T-cell (primary cell): ENCODE measurements around the gene AGBL5. TPM values are rescaled to one million over a fixed set of nuclear protein-coding genes. Genes with fewer than 3 reads are reported as not detected.

Experiments used
- ATAC-seq, 4 experiments: fragments of 200-7000 bp in 3 of 4; fragments of 150-1000 bp in 1 of 4; cut with Tn5 transposase; replicated peaks in 1 of 4; 1 replicate in 3 of 4; 2 replicates in 1 of 4; pipeline ENCODE4 v1.10.0; 2021; ENCODE audit warnings: moderate library complexity in 3 of 4, mild to moderate bottlenecking in 2 of 4, moderate number of reproducible peaks in 1 of 4
- CTCF ChIA-PET, 2 donors: fragments of 300-600 bp; sonication (Branson Sonifier 250); formaldehyde crosslinking; loops; one replicate each; lab custom pipeline; 2022; ENCODE audit warnings: antibody characterized with exemption in 2 of 2; lab: Charles Lee
- POLR2A ChIA-PET, 2 donors: fragments of 300-600 bp; sonication (Branson Sonifier 250); formaldehyde crosslinking; loops; one replicate each; lab custom pipeline; 2022; ENCODE audit warnings: antibody characterized with exemption in 2 of 2; lab: Charles Lee
- DNase-seq, 35 experiments: peaks; one replicate each; pipeline versions ENCODE4 v3.0.0 to v3.0.0-alpha.2; 2013 to 2023
- H3K27ac ChIP-seq: one replicate; pipeline ENCODE4 v1.5.1; 2013; ENCODE audit warnings: low read length
- H3K27me3 ChIP-seq, 2 experiments: replicated peaks in 1 of 2; 1 replicate in 1 of 2; 2 replicates in 1 of 2; pipeline versions ENCODE4 v1.6.1 to v1.7.0; 2013; ENCODE audit warnings: low read length in 1 of 2, mixed read lengths in 1 of 2; ENCODE audit not compliant: control insufficient read depth in 2 of 2, insufficient read depth in 2 of 2; ENCODE audit errors: extremely low read depth in 1 of 2
- H3K36me3 ChIP-seq, 2 donors: 1 replicate in 1 of 2; 2 replicates in 1 of 2; pipeline versions ENCODE4 v1.6.1 to v1.7.0; 2013; ENCODE audit warnings: low read length in 1 of 2; ENCODE audit not compliant: control insufficient read depth in 2 of 2, insufficient read depth in 1 of 2; ENCODE audit errors: extremely low read depth in 1 of 2
- H3K4me1 ChIP-seq, 2 experiments: 1 replicate in 1 of 2; 2 replicates in 1 of 2; pipeline versions ENCODE4 v1.6.1 to v1.7.0; 2013; ENCODE audit warnings: low read length in 2 of 2, mixed read lengths in 1 of 2; ENCODE audit not compliant: insufficient read depth in 2 of 2, control insufficient read depth in 1 of 2; ENCODE audit errors: extremely low read depth in 1 of 2
- H3K4me3 ChIP-seq, 2 donors: 1 replicate in 1 of 2; 2 replicates in 1 of 2; pipeline versions ENCODE4 v1.5.1 to v1.7.0; 2013; ENCODE audit warnings: mild to moderate bottlenecking in 2 of 2, low read length in 1 of 2, moderate library complexity in 1 of 2; ENCODE audit not compliant: control insufficient read depth in 1 of 2; ENCODE audit errors: extremely low read depth in 1 of 2
- H3K9me3 ChIP-seq: 2 replicates; pipeline ENCODE4 v1.7.0; 2013
- H3K27ac Mint-ChIP-seq, 2 donors: one replicate each; pipeline ENCODE4 v1.8.0; 2020 to 2021; ENCODE audit warnings: mild to moderate bottlenecking in 2 of 2, mixed read lengths in 2 of 2
- H3K27me3 Mint-ChIP-seq, 2 donors: one replicate each; pipeline ENCODE4 v1.8.0; 2021 to 2022; ENCODE audit warnings: mixed read lengths in 2 of 2
- H3K36me3 Mint-ChIP-seq: one replicate; pipeline ENCODE4 v1.8.0; 2021; ENCODE audit warnings: mixed read lengths
- H3K4me1 Mint-ChIP-seq, 3 donors: one replicate each; pipeline ENCODE4 v1.8.0; 2020 to 2022; ENCODE audit warnings: mixed read lengths in 3 of 3, mild to moderate bottlenecking in 1 of 3
- H3K4me3 Mint-ChIP-seq, 3 donors: one replicate each; pipeline ENCODE4 v1.8.0; 2020 to 2022; ENCODE audit warnings: mild to moderate bottlenecking in 3 of 3, mixed read lengths in 3 of 3, moderate library complexity in 3 of 3
- H3K9me3 Mint-ChIP-seq, 3 donors: one replicate each; pipeline ENCODE4 v1.8.0; 2020 to 2022; ENCODE audit warnings: mixed read lengths in 3 of 3
- WGBS: methylation state at CpG from one replicate; pipeline ENCODE4 v1.1.5; 2013; ENCODE audit warnings: missing lambda C conversion rate; ENCODE audit not compliant: insufficient coverage; 5-methylcytosine and 5-hydroxymethylcytosine counted together
- total RNA-seq, 35 experiments: library from RNA in 6 of 35; stranded (reverse) in 6 of 35; fragments of 120-200 nt in 1 of 35; gene quantifications; one replicate each; pipeline versions ENCODE4 v1.2.1 to v1.2.4 and lab custom pipeline; 2013 to 2026

The AGBL5 gene, protein sequence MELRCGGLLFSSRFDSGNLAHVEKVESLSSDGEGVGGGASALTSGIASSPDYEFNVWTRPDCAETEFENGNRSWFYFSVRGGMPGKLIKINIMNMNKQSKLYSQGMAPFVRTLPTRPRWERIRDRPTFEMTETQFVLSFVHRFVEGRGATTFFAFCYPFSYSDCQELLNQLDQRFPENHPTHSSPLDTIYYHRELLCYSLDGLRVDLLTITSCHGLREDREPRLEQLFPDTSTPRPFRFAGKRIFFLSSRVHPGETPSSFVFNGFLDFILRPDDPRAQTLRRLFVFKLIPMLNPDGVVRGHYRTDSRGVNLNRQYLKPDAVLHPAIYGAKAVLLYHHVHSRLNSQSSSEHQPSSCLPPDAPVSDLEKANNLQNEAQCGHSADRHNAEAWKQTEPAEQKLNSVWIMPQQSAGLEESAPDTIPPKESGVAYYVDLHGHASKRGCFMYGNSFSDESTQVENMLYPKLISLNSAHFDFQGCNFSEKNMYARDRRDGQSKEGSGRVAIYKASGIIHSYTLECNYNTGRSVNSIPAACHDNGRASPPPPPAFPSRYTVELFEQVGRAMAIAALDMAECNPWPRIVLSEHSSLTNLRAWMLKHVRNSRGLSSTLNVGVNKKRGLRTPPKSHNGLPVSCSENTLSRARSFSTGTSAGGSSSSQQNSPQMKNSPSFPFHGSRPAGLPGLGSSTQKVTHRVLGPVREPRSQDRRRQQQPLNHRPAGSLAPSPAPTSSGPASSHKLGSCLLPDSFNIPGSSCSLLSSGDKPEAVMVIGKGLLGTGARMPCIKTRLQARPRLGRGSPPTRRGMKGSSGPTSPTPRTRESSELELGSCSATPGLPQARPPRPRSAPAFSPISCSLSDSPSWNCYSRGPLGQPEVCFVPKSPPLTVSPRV
- 10 to 100 TPM in 3 of 5 donors, 1 to 10 TPM in 2; 9.5 to 13.3 (median 11.2) TPM for total RNA-seq
- total RNA-seq (2013): 7.8 TPM
- total RNA-seq (lab: John Stamatoyannopoulos, UW): 8.4 to 24.6 (median 13.9) reads per million in 29 experiments

DNA sequence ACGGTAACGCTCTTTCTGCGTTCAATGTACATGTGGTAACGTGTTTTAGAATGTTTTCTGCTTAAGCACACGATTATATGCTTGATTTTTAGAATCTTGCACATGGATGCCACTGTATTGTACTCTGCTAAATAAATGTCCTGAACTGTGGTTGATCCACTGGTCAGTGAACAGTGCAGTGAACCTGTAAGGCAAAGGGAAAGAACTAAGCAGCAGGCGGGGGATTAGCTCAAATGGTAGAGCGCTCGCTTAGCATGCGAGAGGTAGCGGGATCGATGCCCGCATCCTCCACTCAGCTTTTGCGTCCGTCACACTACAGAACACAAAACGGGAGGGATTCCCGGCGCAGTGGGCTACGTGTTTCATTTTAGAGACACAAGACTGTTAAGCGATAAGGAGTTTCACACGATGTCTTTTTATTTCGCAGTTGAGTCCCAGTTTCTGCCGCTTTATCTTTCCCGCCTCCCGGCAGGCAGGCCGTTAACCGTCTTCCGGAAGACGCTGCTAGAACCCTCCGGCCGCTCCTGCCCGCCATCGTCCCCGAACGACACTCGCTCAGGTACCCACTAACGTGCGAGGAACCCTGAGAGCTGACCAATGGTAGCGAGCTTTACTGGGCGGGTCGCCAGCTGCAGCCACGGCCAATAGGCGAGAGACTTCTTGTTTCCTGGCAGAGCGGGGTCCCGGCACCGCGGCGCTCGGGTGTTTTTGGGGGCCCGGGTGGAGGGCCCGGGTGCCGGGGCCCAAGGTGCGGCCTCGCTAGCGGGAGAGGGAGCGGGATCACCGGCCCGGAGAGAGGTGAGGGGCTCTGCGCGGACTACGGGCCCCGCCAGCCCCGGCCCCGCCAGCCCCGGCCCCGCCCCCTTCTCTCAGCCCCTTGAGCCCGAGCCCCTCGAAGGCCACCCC, at the start of gene AGBL5:
Gene AGBL5 (plus strand): TSS at position 673 of the 906 bp plus-strand sequence. CDS start 1,291 bp downstream, outside the sequence.
- ChIA-PET POLR2A (interaction anchor here in 1 of 2 donors (0.6 to 2.1 kb wide), 3 partner anchors 20 to 73 kb away, joined by 4 to 12 read pairs (median 6); partner anchors contain the start of gene OST4), CTCF (interaction anchor here in 1 of 2 donors (0.5 to 1.8 kb wide), 13 partner anchors 14 to 1843 kb away, joined by 3 to 8 read pairs (median 3); partner anchors contain the start of genes ABHD1, KHK, OST4 and WDR43)
- DNase-seq: peak; percentile 93 to 99 (median 96)
- Histone ChIP-seq H3K4me3 (peak within 1 kb of the TSS; percentile 89 to 91), H3K36me3 (peaks cover 8 to 21% of the 10 kb centered on the region in 2 donors), H3K27ac (peak within 1 kb of the TSS; percentile 77), H3K27me3 (no peaks in the 10 kb centered on the region), H3K9me3 (no peaks in the 10 kb centered on the region), H3K4me1 (peaks cover 3 to 19% of the 10 kb centered on the region in 2 experiments)
- Mint-ChIP-seq H3K9me3 (no peaks in the 10 kb centered on the region), H3K27me3 (peaks cover 9 to 10% of the 10 kb centered on the region in 2 donors), H3K4me1 (peaks cover 18 to 41% (median 20%) of the 10 kb centered on the region in 3 donors), H3K36me3 (peaks cover 18% of the 10 kb centered on the region), H3K27ac (peak within 1 kb of the TSS; percentile 99), H3K4me3 (peak within 1 kb of the TSS; percentile 90 to 97 (median 93))
- under 1% methylated on average over 64 of the region's 67 CpGs for WGBS
- ATAC-seq: peak; percentile 79 to 80 (median 80)

DNA sequence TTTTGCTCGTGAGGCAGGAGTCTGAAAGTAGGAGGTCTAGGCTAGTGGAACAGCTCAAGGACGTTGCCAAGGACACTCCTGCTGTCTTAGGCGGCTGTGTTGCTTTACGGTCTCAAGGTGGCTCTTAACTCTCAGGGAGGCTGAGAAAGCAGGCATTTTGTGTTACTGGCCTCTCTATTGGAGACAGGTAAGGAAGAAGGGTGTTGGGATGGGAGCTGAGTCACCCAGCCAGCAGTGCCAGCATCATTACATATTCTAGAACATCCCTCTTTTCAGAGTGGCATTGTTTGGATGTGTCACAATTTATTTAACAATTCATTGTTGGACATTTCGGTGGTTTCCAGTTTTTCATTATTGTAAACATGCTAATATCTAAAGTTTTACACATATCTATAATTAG, 49.5 kb upstream of the AGBL5 start:
- Histone ChIP-seq H3K36me3 (no peaks in the 10 kb centered on the region), H3K9me3 (no peaks in the 10 kb centered on the region), H3K27me3 (peaks cover 4 to 6% of the 10 kb centered on the region in 2 experiments), H3K4me1 (no peaks in the 10 kb centered on the region), H3K4me3 (no peak overlapping the region), H3K27ac (no peak overlapping the region)
- H3K27ac Mint-ChIP-seq: no peak overlapping the region
- no peak for DNase-seq
- peaks cover 4 to 9% of the 10 kb centered on the region in 2 donors for H3K27me3 Mint-ChIP-seq
- H3K4me3 Mint-ChIP-seq: no peak overlapping the region
- no peak for ATAC-seq
- ChIA-PET CTCF (no interaction called here), POLR2A (no interaction called here)
- H3K9me3 Mint-ChIP-seq: no peaks in the 10 kb centered on the region
- H3K36me3 Mint-ChIP-seq: no peaks in the 10 kb centered on the region
- 60% methylated on average over 2 of the region's 5 CpGs for WGBS
- no peaks in the 10 kb centered on the region for H3K4me1 Mint-ChIP-seq

DNA sequence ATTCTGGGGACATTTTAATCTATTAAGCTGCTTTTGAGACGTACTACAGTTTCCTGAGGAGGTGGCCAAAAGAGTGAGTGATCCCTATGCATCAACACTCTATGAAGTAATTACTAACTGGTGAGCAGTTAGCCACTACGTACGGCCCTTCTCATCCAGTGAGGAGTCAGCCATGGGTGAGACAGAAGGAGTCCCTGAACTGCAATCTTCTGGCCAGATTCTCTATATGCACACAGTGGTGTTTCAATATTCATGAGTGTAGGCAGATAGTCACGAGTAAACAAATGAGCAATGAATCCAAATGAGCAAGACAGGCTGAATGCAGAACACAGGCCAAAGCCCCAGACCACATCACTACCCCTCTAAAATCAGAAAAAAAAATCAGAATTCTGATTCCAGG, 48.5 kb upstream of the AGBL5 start:
- H3K9me3 Mint-ChIP-seq: no peaks in the 10 kb centered on the region
- Histone ChIP-seq H3K27me3 (peaks cover 4 to 6% of the 10 kb centered on the region in 2 experiments), H3K36me3 (no peaks in the 10 kb centered on the region), H3K4me1 (no peaks in the 10 kb centered on the region), H3K9me3 (no peaks in the 10 kb centered on the region), H3K4me3 (no peak overlapping the region), H3K27ac (no peak overlapping the region)
- no peaks in the 10 kb centered on the region for H3K4me1 Mint-ChIP-seq
- DNase-seq: no peak
- ChIA-PET CTCF (interaction anchor here in 1 of 2 donors (0.5 kb wide), 1 partner anchor 267 kb away, joined by 3 read pairs; no protein-coding TSS in a partner anchor), POLR2A (no interaction called here)
- no peak overlapping the region for H3K4me3 Mint-ChIP-seq
- H3K27me3 Mint-ChIP-seq: peaks cover 4 to 9% of the 10 kb centered on the region in 2 donors
- 75% methylated on average over 1 of the region's 4 CpGs for WGBS
- H3K27ac Mint-ChIP-seq: no peak overlapping the region
- no peak for ATAC-seq
- H3K36me3 Mint-ChIP-seq: no peaks in the 10 kb centered on the region

DNA sequence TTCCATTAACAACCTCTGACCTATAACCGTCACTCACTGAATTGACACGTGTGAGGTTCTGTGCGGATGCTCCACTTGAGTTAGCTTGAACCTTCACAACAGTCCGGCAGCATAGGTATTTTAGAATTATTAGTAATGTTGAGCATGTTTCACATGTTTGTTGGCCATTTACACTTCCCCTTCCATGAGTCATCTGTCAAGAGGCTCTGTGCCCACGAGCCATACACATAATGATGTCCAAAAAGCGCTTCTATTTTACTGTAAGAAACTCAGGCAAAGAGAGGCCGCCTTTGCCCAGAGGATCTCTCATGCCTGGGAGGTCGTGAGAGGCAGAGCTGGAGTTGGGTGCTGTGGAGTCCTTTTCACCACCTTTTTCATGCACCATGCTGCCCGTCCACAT, 47.6 kb upstream of the AGBL5 start:
- CTCF ChIA-PET: interaction anchor here in 1 of 2 donors (0.8 kb wide), 1 partner anchor 50 kb away, joined by 4 read pairs; no protein-coding TSS in a partner anchor

DNA sequence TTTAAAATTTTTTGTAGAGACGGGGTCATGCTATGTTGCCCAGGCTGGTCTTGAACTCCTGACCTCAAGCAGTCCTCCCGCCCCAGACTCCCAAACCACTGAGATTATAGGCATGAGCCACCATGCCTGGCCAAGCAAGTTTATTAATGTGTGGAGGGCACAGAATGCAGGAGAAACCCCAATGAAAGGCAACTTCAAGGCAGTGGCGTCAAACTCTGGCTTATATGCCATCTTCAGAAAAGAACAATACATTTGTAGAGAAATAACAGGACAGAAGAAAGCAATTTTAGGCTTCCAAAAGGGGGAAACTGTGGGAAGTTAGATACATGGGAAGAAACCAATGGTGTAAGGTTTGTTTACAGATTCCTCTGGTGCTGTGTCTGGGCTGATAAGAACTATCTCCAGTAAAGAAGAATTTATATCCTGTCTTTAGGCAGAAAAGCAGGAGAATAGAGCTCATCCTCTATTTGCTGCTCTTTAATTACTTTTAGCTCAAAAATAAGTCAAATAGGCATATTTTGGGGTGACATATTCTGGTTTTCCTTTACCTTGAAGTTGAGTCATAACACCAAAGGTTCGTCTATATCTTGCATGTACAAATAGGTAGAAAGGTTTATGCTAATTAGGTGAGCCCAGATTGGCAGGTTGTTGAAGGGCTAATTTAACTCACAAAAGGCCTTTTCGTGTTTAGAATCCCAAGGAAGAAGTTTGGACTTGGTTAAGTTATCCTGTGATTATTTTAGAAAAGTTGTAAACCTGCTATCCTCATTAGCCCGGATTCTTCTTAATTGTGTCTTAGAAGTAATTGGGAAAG, 44.7 kb upstream of the AGBL5 start:
- Mint-ChIP-seq H3K27me3 (peaks cover 0 to 9% of the 10 kb centered on the region in 2 donors), H3K36me3 (no peaks in the 10 kb centered on the region), H3K4me1 (peaks cover 3 to 10% (median 7%) of the 10 kb centered on the region in 3 donors), H3K9me3 (no peaks in the 10 kb centered on the region), H3K4me3 (no peak overlapping the region), H3K27ac (no peak overlapping the region)
- Histone ChIP-seq H3K27me3 (peaks cover 3 to 6% of the 10 kb centered on the region in 2 experiments), H3K36me3 (no peaks in the 10 kb centered on the region), H3K9me3 (no peaks in the 10 kb centered on the region), H3K4me3 (no peak overlapping the region), H3K27ac (no peak overlapping the region), H3K4me1 (no peaks in the 10 kb centered on the region)
- ATAC-seq (no peak), DNase-seq (no peak)
- POLR2A ChIA-PET: no interaction called here
- whole genome bisulfite sequencing: 60% methylated on average over 1 of the region's 6 CpGs
- CTCF ChIA-PET: no interaction called here

More for the DNA sequence above, 47.6 kb upstream of the AGBL5 start:
- Mint-ChIP-seq H3K27ac (no peak overlapping the region), H3K36me3 (no peaks in the 10 kb centered on the region), H3K27me3 (peaks cover 2 to 9% of the 10 kb centered on the region in 2 donors), H3K4me1 (no peaks in the 10 kb centered on the region), H3K4me3 (no peak overlapping the region), H3K9me3 (no peaks in the 10 kb centered on the region)
- POLR2A ChIA-PET: no interaction called here
- 100% methylated on average over 1 of the region's 9 CpGs for WGBS
- H3K4me1 ChIP-seq: no peaks in the 10 kb centered on the region
- H3K27me3 ChIP-seq: peaks cover 6% of the 10 kb centered on the region in 2 experiments
- no peak overlapping the region for H3K27ac ChIP-seq
- DNase-seq: no peak
- H3K9me3 ChIP-seq: no peaks in the 10 kb centered on the region
- H3K4me3 ChIP-seq: no peak overlapping the region
- no peak for ATAC-seq
- no peaks in the 10 kb centered on the region for H3K36me3 ChIP-seq
